GM21447 (cell line): Measurements from ENCODE around the gene NXN.
"Not testable (repeated sequence)": the region's sequence is repeated elsewhere in the genome, so short reads cannot be mapped to it uniquely, and the experiment has no call there.

Experiments
- ATAC-seq: cut with Tn5 transposase; IDR thresholded peaks from one replicate; pipeline ENCODE4 v1.9.1; 2021; ENCODE audit not compliant: unreplicated experiment

The NXN gene

DNA sequence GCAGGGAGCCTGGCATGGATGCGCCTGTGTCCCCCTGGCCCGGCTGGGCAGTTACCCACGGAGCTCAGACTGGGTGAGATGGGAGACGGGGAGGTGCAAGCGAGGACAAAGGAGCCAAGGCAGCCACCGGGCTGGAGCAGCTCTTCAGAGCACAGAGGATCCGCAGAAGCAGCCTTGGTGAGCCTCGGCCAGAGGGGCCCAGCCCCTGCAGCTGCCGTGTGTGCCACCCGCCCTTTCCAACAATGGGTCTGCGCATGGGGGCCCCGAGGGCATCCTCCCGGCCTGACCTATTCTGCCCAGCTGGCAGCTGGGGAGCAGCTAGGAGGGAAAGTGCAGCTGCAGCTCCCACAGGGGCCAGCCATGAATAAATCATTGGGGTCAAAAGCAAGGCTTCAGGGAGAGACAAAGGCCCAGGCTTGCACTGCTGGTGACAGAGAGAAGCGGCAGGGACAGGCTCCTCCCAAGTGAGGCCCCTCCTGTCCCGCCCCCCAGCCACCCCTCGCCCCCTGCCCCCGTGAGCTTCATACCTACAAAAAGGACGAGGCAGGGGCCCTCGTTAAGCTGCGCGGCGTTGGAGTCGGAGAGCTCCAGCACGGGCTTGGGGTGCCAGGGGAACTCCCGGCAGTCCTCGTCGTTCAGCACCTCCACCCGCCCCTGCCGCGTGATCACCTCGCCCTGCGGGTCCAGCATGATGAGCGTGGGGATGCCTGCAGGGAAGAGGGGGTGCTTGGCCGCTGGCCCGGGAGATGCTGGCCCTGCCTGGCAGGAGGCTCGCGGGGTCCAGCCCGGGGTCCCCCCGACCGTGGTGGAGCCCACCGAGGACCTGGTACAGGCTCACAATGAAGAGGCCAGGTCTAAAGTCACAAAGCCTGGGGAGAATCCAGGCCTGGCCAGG lies 174.8 kb downstream of the NXN start:
- no peak for ATAC-seq

DNA sequence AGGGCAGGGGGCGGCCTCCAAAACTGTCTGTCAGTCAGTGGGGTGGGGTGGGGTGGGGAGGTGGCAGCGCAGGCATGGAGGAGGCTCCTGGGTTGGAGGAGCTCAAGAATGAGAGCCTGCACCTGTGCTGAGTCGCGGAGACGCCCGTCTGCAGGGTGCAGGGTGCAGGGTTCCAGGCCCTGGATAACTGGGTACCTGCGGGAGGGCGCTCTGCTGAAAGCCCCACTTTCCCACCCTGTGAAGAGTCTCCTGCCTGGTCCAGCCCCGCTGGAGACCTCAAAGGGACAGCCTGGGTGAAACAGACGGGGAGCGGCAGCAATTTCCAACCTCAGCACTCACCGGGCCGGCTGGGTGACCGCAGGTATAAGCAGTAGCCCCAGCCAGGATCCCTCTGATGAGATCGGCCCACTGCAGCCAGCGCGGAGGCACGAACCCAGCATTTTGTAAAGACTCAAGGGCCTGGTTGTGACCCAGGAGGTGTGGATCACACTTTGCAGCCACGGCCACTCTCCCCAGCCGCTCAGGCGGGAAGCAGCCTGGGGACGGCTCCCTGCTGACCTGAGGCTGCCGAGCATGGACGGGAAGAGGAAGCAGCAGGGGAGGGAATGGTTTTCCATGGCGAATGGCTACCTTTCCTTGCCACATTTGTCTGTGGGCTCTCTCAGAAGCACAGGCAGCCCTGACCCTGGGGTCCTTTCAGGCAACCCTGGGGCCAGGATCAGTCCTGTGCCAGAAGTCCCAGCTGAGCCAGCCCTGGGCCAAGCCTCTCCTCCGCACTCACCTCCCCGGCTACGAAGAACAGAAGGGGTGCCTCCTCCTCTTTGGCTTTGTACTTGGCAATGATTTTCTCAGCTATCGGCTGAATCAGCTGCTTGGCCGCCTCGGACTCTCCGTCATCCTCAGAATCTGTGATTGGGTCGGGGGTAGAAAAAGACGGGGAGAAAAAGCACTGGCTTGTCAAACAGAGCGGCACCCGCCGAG lies 176.4 kb downstream of the NXN start:
- ATAC-seq: no peak

DNA sequence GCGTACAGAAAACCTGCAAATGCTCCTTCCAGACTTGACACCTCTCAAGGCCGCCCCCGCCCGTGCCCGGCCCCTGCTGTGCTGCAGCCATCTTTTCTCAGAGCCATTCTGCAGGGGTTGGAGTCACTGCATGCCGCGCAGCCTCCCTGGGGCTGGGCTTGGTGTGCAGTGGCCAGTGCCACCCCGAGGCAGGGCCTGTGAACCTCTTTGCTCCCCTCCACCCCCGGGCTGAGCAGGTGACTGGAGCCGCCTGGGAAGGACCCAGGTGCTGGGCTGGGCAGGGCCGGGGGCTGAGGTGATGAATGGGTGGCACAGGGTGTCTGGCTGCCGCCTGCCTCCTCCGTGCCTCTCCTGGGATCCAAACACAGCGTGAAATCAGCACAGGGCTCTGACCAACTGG lies 177.1 kb downstream of the NXN start:
- no peak for ATAC-seq

DNA sequence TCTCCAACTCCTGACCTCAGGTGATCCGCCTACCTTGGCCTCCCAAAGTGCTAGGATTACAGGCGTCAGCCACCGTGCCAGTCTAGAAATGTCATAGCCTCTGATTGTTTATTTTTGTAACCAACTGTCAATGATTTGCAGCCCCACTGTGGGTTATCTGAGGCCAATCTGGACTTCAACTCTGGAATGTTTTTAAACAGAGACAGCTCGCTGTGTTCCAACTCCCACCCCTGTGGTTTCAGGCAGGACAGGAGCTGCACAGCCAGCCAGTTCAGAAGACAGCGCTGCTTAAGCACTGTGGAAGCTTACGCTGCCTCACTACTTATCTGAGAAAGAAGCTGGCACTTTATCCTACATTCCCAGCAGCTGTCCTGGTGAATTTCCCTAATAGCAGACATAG lies 177.9 kb downstream of the NXN start:
- ATAC-seq: no peak

DNA sequence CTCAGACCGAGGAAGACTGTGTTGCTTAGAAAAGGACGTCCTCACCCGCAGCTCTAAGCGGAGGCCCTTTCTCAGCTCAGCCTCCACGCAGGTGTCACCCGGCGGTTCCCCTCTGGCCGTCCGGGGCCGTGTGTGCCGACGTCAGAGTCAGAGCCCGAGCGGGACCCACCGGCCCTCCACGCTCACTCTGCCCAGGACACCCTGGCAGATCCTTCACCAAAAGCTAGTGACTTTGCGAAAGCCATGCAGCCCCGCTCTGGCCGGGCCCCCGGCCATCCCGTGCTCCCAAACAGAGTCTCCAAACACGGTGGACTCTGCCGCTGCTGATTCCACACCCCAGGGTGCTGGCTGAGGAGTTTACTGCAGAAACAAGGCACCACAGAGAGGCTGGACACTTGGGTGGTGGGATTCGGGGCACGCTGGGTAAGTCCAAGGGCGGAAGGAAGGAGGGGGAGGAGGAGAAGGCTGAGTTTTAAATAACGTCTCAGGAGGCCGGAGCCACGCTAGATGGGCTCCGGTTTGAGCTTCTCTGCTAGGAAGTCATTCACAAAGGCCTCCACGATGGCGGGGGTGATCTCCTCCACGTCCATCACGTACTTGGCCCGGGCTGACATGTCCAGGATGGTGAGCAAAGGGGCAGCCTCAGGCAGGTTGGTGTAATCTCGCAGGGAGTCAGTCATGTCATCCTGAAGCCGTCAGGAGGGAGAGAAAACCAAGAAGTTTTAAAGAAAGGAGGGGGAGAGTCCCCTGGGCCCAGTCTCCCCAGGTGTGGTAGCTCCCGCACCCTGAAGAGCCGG lies 178.9 kb downstream of the NXN start:
- no peak for ATAC-seq

DNA sequence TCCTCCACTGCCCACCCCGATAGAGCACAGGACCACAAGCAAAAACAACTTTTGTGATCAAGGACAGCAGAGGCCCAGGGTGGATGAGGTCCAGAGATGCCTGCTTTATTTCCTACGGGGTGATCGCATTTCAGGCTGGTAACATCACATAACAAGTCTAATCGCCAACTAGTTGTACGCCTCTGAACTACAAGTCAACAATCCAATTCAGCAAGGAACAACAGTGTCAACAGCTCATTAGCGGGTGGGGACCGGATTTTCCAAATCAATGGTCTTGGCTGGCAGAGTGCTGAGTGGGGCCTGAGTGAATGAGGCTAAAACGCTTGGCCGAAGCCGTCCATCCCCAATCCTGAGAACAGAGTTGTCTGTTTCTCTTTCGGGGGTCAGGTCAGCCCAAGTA lies 180.3 kb downstream of the NXN start:
- no peak for ATAC-seq

DNA sequence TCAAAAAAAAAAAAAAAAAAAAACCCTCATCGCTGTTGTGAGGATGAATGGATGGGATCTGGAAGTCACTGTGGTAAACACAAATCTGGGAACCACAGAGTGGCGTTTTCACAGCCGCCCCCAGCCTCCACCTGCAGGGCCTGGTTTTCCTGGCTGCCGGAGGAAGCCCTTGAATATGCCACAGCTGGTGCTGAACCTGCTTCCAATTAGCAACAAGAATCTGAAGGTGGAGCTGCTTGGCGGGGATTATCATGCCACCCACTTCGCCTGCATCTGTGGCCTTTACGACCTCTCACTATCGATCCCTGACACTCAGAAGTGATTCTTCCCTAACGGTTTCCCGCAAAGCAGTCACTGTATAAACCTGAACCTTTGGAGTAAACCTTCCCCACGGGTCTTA lies 181.3 kb downstream of the NXN start:
- no peak for ATAC-seq

DNA sequence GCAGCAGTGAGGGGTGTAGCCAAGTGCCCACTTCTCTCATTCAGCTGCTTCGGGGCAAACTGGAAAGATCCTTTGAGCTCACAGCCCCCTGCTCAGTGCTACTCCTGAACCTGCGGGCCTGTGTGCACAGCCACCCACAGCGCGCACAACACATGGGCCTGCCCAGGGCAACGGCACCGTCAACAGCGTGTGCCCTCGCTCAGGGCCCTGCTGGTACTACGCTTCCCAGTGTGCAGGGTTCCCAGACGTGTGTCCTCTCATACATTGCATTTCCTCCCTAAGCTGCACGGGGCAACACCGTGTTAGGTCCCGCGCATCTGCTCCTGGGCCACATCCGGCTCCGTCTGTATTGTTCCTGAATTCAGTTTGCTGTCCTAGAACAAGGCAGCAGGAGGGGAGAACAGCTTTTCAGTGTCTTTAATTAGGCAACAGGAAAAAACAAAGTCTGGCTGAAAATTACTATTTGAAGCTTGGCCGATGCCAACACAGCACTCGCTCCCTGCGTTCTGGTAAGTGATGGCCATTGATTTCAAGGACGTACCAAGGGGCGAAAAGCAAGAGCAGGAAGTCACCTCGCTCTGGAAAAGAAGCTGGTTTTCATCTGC lies 182.2 kb downstream of the NXN start:
- no peak for ATAC-seq

DNA sequence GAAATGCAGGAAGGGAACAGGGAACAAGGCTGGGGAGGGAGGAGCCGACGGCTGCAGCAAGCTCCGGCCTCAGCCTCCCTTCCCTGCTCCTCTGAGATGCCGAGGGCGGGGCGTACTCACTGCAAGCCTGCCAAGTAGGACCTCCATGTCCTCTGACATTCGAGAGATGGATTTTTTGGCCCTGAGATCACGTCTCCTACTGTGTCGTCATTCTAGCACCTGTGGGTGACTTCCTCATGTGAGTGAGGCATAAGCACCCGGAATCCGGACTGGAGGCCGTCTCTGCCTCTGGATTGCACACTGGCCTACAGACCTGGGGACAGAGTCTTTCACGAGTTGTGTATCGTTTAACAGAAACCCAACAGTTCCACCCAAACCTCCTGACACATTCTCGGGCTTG lies 183.0 kb downstream of the NXN start:
- no peak for ATAC-seq

DNA sequence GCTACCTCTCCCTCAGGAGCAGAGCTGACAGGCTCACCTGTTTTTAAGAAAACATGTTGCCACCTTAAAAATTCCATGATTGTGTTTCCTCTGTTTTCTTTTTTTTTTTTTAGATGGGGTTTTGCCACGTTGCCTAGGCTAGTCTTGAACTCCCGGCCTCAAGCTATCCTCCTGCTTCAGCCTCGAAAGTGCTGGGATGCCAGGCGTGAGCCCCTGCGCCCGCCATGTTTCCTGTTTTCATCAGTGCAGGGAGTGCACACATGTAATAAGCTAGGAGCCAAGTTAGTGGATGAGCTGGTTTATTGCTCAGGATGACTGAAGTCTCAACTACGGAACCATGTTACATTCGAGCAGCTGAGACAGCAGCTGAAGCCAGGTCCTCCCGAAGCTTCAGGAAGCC lies 183.9 kb downstream of the NXN start:
- no peak for ATAC-seq

DNA sequence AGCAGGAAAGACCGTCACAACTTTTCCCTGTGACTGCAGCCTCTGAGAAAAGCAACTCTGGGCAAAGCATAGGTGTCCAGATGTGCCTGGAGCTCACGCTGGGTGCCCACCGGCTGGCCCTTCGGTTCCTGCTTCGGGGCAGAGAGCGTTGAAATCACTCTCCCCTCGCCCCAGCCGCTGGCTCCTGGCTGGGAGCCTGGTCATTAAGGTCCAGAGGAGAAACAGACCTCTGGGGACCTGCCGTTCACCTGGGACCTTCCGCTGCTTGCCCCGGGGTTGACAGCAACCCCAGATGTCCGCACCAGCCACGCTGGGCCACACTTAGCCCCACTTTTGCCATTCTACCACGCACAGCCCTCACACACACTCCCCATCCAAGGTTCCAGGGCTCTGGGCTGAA lies 184.3 kb downstream of the NXN start:
- ATAC-seq: no peak

DNA sequence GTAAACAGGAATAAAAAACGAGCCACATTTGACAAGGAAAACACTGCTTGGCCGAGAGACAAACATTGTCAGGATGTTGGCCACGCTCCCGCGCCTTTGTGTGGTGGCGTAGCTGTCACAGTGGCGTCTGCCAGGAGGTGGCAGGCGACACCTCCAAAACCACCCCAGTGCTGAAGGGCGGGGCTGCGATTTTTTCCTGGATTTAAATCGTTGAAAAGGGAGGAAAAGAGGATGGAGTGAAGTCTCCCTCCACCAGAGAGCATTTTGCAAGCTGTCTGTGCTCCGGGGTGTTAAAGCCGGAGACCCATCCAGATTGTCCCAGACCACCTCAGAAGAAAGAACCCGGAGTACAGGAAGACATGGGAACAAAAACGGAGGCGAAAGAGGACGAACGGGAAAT lies 184.7 kb downstream of the NXN start:
- ATAC-seq: no peak

DNA sequence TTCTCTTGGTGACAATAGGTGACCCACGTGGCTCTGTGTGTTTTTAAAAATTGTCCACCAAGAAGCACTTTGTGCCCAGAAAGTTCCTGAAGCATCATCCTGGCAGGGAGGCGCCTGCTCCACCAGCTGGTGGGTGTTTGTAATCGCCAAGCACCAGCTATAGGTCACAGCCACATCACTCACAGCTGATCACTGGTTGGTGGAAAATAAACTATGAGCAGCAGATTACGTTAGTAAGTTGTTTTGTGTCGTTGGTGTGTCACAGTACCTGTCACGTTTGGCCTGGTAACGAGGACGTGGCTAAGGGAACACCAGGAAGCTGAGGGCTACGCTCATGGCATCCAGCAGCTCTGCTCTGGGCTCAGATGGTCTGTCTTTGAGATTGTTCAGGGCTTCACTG lies 187.3 kb downstream of the NXN start:
- no peak for ATAC-seq

DNA sequence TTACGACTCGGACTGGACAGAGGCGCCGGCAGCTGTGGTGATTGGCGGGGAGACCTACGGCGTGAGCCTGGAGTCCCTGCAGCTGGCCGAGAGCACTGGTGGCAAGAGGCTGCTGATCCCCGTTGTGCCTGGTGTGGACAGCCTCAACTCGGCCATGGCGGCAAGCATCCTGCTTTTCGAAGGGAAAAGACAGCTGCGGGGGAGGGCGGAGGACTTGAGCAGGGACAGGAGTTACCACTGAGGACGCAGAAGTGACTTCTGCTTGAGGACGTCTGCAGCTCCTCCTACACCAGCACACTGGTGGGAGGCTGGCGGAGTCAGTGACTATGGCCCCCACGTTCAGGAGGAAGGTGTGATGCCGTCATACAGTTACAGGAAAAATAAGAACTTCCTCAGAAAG lies 187.7 kb downstream of the NXN start:
- no peak for ATAC-seq

DNA sequence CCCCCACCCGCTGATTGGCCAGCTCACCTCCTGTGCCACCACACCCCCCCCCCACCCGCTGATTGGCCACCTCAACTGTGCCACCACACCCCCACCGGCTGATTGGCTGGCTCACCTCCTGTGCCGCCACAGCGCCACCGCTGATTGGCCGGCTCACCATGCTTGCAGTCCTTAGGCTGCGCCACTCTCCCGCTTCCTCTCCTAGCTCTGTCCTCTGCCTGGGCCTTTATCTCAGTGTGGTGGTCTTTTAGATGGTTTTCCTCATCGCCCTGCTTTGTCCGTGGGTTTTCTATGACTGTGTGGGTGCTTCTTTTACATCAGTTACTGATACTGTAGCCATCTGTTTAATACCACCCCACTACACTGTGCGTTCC lies 188.7 kb downstream of the NXN start:
- not testable (repeated sequence) for ATAC-seq

DNA sequence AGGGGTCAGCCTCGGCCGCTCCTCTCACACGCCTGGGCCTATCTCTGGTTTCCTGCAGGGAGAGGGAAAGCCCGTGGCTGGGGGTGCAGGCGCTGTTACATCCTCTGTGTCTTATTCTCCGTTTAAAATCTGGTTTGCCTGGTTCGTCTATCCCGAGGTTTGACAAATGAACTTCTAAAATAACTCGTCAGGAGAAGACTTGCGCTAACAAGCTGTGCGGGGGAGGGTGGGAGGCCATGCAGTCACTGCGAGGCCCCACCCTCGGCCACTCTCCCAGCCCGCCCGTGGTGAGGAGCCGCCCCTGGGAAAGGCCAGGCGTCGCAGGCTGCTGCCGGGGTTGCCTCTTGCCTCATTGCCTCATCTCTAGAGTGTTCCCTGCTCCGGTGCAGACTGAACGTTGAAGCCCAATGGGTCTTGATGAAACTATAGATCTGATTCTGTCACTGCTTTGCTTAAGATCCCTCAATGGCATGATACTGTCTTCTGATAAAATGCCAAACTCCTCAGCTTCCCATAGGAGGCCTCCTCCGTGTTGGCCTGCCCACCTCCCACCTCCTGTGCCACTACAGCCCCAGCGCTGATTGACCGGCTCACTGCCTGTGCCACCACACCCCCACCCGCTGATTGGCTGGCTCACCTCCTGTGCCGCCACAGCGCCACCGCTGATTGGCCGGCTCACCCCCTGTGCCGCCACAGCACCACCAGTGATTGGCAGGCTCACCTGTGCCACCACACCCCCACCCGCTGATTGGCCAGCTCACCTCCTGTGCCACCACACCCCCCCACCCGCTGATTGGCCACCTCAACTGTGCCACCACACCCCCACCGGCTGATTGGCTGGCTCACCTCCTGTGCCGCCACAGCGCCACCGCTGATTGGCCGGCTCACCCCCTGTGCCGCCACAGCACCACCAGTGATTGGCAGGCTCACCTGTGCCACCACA lies 189.4 kb downstream of the NXN start:
- ATAC-seq: not testable (repeated sequence)

DNA sequence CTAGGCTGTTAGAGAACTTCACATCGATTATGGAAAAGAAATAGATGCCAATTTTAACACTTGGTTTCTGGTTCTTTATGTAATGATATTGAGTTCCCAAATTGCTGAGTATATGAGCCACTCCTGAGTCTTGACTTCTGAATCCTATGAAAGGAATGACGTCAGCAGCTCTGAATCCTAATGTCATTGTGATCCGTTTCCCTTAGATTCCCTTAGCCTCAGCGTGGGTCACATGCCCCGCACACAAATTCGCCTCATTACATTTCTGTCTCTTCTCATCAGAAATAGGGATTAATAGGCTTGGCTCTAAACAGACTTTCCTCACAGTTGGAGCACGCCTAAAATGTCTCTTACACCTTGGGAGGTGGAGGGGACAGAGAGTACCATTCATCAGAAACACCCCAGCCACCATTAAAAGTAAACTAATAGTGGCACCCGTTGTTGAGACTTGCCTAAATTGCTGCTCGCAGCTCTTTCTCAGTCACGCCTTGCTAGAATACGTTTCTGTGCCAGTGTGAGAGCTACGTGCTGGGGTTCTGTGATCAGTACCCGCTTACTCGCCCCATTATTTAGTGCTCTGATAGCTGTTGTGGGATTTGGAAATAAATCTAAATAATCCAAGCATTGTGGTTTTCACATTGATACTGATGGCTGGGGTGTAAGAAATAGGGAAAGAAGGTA lies 190.3 kb downstream of the NXN start:
- ATAC-seq: no peak

DNA sequence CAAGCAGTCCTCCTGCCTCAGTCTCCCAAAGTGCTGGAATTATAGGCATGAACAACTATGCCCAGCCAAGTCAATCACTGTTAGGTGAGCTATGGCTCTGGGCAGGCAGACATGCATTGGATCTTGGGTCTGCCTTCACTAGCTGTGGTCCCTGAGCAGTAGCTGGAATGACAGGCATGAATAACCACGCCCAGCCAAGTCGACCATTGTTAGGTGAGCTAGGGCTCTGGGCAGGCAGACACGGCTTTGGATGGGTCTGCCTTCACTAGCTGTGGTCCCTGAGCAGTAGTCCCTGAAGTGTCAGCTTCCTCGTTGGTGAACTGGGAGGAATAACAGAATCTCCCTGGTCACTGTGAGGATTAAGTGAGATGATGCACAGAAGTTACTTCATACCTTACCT lies 191.0 kb downstream of the NXN start:
- no peak for ATAC-seq

DNA sequence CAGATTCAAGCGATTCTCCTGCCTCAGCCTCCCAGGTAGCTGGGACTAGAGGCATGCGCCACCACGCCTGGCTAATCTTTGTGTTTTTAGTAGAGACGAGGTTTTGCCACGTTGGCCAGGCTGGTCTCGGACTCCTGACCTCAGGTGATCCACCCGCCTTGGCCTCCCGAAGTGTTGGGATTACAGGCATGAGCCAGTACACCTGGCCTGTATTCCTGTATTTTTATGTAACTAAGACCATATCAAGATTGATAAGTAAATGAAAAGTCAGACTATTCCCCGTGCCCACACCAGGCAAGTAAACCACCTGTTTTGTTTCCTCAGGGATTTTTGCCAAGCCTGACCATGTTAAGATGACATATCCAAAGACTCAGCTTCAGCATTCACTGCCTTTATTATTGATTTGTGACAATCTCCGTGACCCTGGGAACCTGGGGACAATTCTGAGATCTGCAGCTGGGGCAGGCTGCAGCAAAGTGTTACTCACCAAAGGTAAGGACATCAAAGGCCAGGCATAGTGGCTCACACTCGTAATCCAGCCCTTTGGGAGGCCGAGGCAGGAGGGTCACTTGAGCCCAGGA lies 191.8 kb downstream of the NXN start:
- ATAC-seq: no peak
